Measurements from ENCODE around the gene SENP7.

SENP7 gene

GRCh38 chr3:101303089-101303731 is 209.8 kb downstream of the SENP7 start:
- no peak for TF ChIP-seq CTCF (IDR thresholded peaks at IDR 0.05; ENCODE audit: borderline replicate concordance, control extremely low read depth, extremely low read depth, insufficient read depth, missing control alignments)
- in situ Hi-C loops (cut with MboI; ENCODE audit: low sequenced_read_pairs, unreplicated experiment): no loop called here
- DNase-seq (ENCODE audit: low spot score): peak; percentile 30

- TF ChIP-seq CTCF (IDR thresholded peaks at IDR 0.05; ENCODE audit: borderline replicate concordance, control extremely low read depth, extremely low read depth, insufficient read depth, missing control alignments): no peak
- in situ Hi-C loops (cut with MboI; ENCODE audit: low sequenced_read_pairs, unreplicated experiment): no loop called here
- no peak for DNase-seq (ENCODE audit: low spot score)
These were observed 212.9 kb downstream of the SENP7 start for GRCh38 chr3:101300073-101300472.

DNA sequence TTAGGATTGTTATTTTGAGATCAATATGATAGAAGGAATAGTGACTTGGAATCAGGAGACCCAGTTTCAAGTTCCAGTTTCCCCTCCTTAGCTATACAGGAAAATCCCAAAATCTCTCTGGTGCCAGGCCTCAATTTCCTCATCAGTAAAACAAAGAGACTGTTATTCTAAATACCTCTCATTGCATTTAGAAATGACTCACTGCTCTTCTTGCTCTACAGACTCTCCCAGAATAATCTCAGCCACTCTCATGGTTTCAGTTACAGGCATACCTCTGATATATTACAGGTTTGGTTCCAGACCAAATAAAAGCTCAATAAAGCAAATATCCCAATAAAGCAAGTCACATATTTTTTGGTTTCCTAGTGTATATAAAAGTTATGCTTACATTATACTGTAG is 221.0 kb downstream of the SENP7 start:
- TF ChIP-seq CTCF (IDR thresholded peaks at IDR 0.05; ENCODE audit: borderline replicate concordance, control extremely low read depth, extremely low read depth, insufficient read depth, missing control alignments): no peak
- in situ Hi-C loops (cut with MboI; ENCODE audit: low sequenced_read_pairs, unreplicated experiment): no loop called here
- DNase-seq (ENCODE audit: low spot score): no peak

GRCh38 chr3:101288294-101288693 is 224.7 kb downstream of the SENP7 start:
- DNase-seq (ENCODE audit: low spot score): no peak
- TF ChIP-seq CTCF (IDR thresholded peaks at IDR 0.05; ENCODE audit: borderline replicate concordance, control extremely low read depth, extremely low read depth, insufficient read depth, missing control alignments): no peak
- in situ Hi-C loops (cut with MboI; ENCODE audit: low sequenced_read_pairs, unreplicated experiment): no loop called here

DNA sequence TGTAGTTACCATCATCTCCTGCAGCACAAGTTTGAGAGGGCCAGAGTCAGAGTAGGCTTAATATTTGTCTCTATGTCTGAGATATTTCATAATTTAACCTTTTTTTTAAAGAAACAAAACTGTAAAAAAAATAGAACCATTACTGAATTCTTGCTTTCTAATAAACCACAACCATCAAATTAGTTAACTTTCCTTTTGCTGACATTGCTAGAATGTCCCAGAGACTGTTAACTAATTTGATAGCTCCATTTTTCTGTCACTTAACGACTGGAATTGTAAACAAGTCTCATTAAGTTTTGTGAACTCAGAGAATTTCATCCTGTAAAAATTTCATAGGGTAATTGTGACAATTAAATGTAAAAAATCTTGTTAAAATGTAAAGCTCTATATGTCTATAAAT is 228.3 kb downstream of the SENP7 start:
- in situ Hi-C loops (cut with MboI; ENCODE audit: low sequenced_read_pairs, unreplicated experiment): no loop called here
- no peak for TF ChIP-seq CTCF (IDR thresholded peaks at IDR 0.05; ENCODE audit: borderline replicate concordance, control extremely low read depth, extremely low read depth, insufficient read depth, missing control alignments)
- DNase-seq (ENCODE audit: low spot score): no peak

DNA sequence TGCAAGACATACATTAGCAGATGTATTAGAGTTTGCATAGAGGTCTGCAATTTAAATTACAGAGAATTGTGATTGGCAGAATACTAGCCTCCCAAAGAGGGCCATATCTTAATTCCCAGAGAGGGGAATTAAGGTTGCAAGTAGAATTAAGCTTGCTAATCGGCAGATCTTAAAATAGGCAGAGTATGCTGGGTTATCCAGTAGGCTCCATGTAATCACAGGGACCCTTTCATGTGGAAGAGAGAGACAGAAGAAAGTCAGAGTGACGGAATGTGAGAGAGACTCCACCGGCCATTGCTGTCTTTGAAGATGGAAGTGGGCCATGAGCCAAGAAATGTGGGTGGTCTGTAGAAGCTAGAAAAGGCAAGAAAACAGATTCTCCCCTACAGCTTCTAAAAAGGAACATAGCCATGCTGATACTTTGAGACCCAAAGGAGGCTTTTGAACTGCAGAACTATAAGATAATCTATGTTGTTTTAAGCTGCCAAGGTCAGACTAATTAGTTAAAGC is 231.4 kb downstream of the SENP7 start:
- no peak for DNase-seq (ENCODE audit: low spot score)
- TF ChIP-seq CTCF (IDR thresholded peaks at IDR 0.05; ENCODE audit: borderline replicate concordance, control extremely low read depth, extremely low read depth, insufficient read depth, missing control alignments): no peak
- in situ Hi-C loops (cut with MboI; ENCODE audit: low sequenced_read_pairs, unreplicated experiment): no loop called here

Data from GM13976 (cell line).